PC-9 (cell line): ENCODE results near the gene KIF5C.

Experiments
- CTCF ChIP-seq: fragments of 200-600 bp; sonication (generic); conservative IDR thresholded peaks from 2 replicates; pipeline ENCODE4 v1.6.1; 2017; ENCODE audit warnings: mixed run types, antibody characterized with exemption, mild to moderate bottlenecking, moderate library complexity
- EZH2 ChIP-seq: fragments of 200-600 bp; sonication (generic); IDR thresholded peaks from 2 replicates; pipeline ENCODE4 v1.8.0; 2017; ENCODE audit warnings: antibody characterized with exemption, low read depth

GRCh38 chr2:148968776-148969319 lies 93.8 kb downstream of the KIF5C start:
- no peak for TF ChIP-seq CTCF
- TF ChIP-seq EZH2 = no peak
